OCI-LY1 (cell line): ENCODE data around the gene FSTL3.
A peak's percentile ranks its signal among the peaks of the same experiment; 100 is the strongest.

Experiments used
- H2AFZ ChIP-seq: fragments of 200-600 bp; sonication (generic), shearing (Covaris generic); 2 replicates; pipeline ENCODE4 v1.6.0; 2014; ENCODE audit warnings: antibody characterized with exemption, mild to moderate bottlenecking, low read length
- H3F3A ChIP-seq: fragments of 200-600 bp; sonication (generic), shearing (Covaris generic); 2 replicates; pipeline ENCODE4 v1.6.0; 2014; ENCODE audit warnings: mild to moderate bottlenecking, antibody characterized with exemption, low read length, moderate library complexity; ENCODE audit not compliant: insufficient read depth
- H3K27ac ChIP-seq: fragments of 200-600 bp; sonication (generic); 2 replicates; pipeline ENCODE4 v1.5.1; 2014; ENCODE audit warnings: low read length, mixed run types, mild to moderate bottlenecking, low read depth; ENCODE audit not compliant: poor library complexity, severe bottlenecking
- H3K27me3 ChIP-seq: fragments of 200-600 bp; sonication (generic); 2 replicates; pipeline ENCODE4 v1.6.0; 2014; ENCODE audit warnings: antibody characterized with exemption, mild to moderate bottlenecking, low read length, moderate library complexity; ENCODE audit not compliant: insufficient read depth
- H3K36me3 ChIP-seq: fragments of 200-600 bp; sonication (generic); 2 replicates; pipeline ENCODE4 v1.6.1; 2014; ENCODE audit warnings: mild to moderate bottlenecking, antibody characterized with exemption, low read length, moderate library complexity, mixed read lengths; ENCODE audit not compliant: insufficient read depth
- H3K4me1 ChIP-seq: fragments of 200-600 bp; sonication (generic); 2 replicates; pipeline ENCODE4 v1.5.1; 2014; ENCODE audit warnings: mild to moderate bottlenecking, low read length, moderate library complexity; ENCODE audit not compliant: insufficient read depth, severe bottlenecking
- H3K4me2 ChIP-seq: fragments of 200-600 bp; sonication (generic), shearing (Covaris generic); 2 replicates; pipeline ENCODE4 v1.6.1; 2014; ENCODE audit warnings: low read length
- H3K4me3 ChIP-seq: fragments of 200-600 bp; sonication (generic); 2 replicates; pipeline ENCODE4 v1.5.1; 2014; ENCODE audit warnings: low read length, low read depth, mild to moderate bottlenecking, mixed read lengths; ENCODE audit not compliant: poor library complexity, severe bottlenecking
- H3K79me2 ChIP-seq: fragments of 200-600 bp; shearing (Covaris generic); 2 replicates; pipeline ENCODE4 v1.6.1; 2016; ENCODE audit warnings: mixed run types, low read length, mixed read lengths; ENCODE audit not compliant: insufficient read depth
- H3K9ac ChIP-seq: fragments of 200-600 bp; sonication (generic), shearing (Covaris generic); 2 replicates; pipeline ENCODE4 v1.6.1; 2014; ENCODE audit warnings: mild to moderate bottlenecking, low read length, mixed read lengths
- H3K9me2 ChIP-seq: fragments of 200-600 bp; sonication (generic), shearing (Covaris generic); 2 replicates; pipeline ENCODE4 v1.6.1; 2014; ENCODE audit warnings: low read depth, mild to moderate bottlenecking, low read length, mixed read lengths
- H3K9me3 ChIP-seq: fragments of 200-600 bp; shearing (Covaris generic); 2 replicates; pipeline ENCODE4 v1.6.1; 2014; ENCODE audit warnings: low read length, mixed read lengths
- H4K20me1 ChIP-seq: fragments of 200-600 bp; sonication (generic), shearing (Covaris generic); 2 replicates; pipeline ENCODE4 v1.6.0; 2016; ENCODE audit warnings: mild to moderate bottlenecking, low read length; ENCODE audit not compliant: insufficient read depth
- EZH2 ChIP-seq: fragments of 200-600 bp; sonication (generic), shearing (Covaris generic); IDR thresholded peaks from 2 replicates; pipeline ENCODE4 v1.8.0; 2017; ENCODE audit warnings: borderline replicate concordance, mixed run types, mild to moderate bottlenecking, antibody characterized with exemption, low read length, moderate library complexity, mixed read lengths
- TF ChIP-seq, protein P1 (sequence below): fragments of 200-600 bp; sonication (generic), shearing (Covaris generic); IDR thresholded peaks from 2 replicates; pipeline ENCODE4 v1.5.1; 2017; ENCODE audit warnings: mild to moderate bottlenecking, antibody characterized with exemption, low read length, moderate library complexity, mixed read lengths

Gene FSTL3

DNA sequence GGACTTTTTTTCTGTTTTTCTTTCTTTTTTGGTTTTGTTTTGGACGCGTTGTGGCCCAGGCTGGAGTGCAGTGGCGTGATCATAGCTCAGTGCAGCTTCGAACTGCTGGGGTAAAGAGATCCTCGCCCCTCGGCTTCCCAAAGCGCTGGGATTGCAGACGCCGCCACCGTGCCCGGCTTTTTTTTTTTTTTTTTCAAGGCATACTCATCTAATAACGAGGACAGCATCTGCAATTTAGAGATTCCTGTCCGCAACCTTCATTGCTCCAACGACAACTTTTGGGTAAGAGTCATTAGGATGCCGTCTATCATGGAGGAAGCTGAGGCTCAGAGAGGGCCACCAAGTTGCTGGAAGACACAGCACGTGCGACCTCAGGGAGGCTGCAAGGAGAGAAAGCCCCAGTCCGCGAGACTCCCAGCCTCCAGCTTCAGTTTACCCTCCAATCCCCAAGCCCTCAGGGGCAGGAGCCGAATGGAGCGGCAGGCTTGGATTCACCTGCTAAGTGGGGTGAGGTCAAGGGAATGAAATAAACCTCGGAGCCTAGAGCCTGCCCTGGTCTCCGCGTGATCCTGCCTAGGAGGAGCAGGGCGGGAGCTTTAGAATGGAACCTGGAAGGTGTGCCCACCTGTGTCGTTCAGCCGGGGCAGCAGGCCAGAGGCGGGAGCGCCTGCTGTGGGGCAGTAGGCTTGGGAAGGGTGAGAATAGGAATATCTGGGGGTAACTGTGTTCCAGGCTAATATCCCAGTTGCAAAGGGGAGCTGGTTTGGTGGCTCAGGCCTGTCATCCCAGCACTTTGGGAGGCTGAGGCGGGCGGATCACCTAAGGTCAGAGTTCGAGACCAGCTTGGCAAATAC is 42.2 kb upstream of the FSTL3 start:
- Histone ChIP-seq H2AFZ (peak overlapping the region; percentile 95; the same call in 1 of the 2 replicates), H3F3A (no peaks in the 10 kb centered on the region), H3K27me3 (no peaks in the 10 kb centered on the region), H3K9ac (peak overlapping the region; percentile 69), H3K9me3 (no peaks in the 10 kb centered on the region), H3K79me2 (no peaks in the 10 kb centered on the region), H3K4me3 (peak overlapping the region; percentile 99), H3K27ac (no peak overlapping the region), H3K4me1 (peaks cover 16% of the 10 kb centered on the region), H3K4me2 (peak overlapping the region; percentile 77), H3K36me3 (peaks cover 21% of the 10 kb centered on the region), H3K9me2 (no peaks in the 10 kb centered on the region), H4K20me1 (no peaks in the 10 kb centered on the region)
- TF ChIP-seq, protein P1, sequence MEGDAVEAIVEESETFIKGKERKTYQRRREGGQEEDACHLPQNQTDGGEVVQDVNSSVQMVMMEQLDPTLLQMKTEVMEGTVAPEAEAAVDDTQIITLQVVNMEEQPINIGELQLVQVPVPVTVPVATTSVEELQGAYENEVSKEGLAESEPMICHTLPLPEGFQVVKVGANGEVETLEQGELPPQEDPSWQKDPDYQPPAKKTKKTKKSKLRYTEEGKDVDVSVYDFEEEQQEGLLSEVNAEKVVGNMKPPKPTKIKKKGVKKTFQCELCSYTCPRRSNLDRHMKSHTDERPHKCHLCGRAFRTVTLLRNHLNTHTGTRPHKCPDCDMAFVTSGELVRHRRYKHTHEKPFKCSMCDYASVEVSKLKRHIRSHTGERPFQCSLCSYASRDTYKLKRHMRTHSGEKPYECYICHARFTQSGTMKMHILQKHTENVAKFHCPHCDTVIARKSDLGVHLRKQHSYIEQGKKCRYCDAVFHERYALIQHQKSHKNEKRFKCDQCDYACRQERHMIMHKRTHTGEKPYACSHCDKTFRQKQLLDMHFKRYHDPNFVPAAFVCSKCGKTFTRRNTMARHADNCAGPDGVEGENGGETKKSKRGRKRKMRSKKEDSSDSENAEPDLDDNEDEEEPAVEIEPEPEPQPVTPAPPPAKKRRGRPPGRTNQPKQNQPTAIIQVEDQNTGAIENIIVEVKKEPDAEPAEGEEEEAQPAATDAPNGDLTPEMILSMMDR, result no peak
- no peak for TF ChIP-seq EZH2

GRCh38 chr19:634975-635652 is 41.1 kb upstream of the FSTL3 start:
- H2AFZ ChIP-seq, result no peak overlapping the region
- no peaks in the 10 kb centered on the region for H3F3A ChIP-seq
- no peaks in the 10 kb centered on the region for H3K9me2 ChIP-seq
- no peak overlapping the region for H3K4me2 ChIP-seq
- H3K27me3 ChIP-seq, result no peaks in the 10 kb centered on the region
- H3K27ac ChIP-seq, result no peak overlapping the region
- no peak overlapping the region for H3K4me3 ChIP-seq
- no peaks in the 10 kb centered on the region for H4K20me1 ChIP-seq
- H3K9ac ChIP-seq, result no peak overlapping the region
- no peaks in the 10 kb centered on the region for H3K9me3 ChIP-seq
- no peaks in the 10 kb centered on the region for H3K79me2 ChIP-seq
- TF ChIP-seq, protein P1, result no peak
- TF ChIP-seq EZH2, result no peak
- H3K4me1 ChIP-seq, result peaks cover 24% of the 10 kb centered on the region
- peaks cover 10% of the 10 kb centered on the region for H3K36me3 ChIP-seq

DNA sequence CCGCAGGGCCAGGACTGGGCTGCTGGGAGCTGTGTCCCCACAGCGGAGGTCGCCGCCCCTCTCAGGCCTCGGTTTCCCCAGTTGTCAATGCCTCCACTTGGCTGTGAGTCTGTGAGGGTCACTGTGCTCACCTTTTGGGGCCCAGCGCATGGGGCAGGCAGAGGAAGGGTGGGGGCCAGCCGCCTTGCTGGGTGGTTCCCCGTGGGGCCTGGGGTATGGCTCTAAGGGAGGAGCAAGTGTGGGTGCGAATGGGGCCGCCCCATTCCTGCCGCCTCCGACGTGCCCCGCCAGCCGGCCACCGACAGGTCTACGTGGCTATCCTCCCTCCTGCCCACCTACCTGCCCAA is 37.3 kb upstream of the FSTL3 start:
- Histone ChIP-seq H2AFZ (no peak overlapping the region), H3K4me2 (peak overlapping the region; percentile 75; the same call in 1 of the 2 replicates), H3K79me2 (no peaks in the 10 kb centered on the region), H3K9ac (no peak overlapping the region), H3K27ac (no peak overlapping the region), H3K9me2 (no peaks in the 10 kb centered on the region), H3K36me3 (peaks cover 5% of the 10 kb centered on the region), H3K4me3 (peak overlapping the region; percentile 58), H3K27me3 (peaks cover 4% of the 10 kb centered on the region; the same call in 1 of the 2 replicates), H3K9me3 (no peaks in the 10 kb centered on the region), H4K20me1 (no peaks in the 10 kb centered on the region), H3F3A (no peaks in the 10 kb centered on the region; the same call in 1 of the 2 replicates), H3K4me1 (peaks cover 23% of the 10 kb centered on the region)
- TF ChIP-seq, protein P1, result no peak
- no peak for TF ChIP-seq EZH2
